A204.1 (cell line): ENCODE measurements around the gene GATAD2A.

ENCODE experiments used
- FAIRE-seq: peaks from 2 replicates; lab custom pipeline; 2012; peaks lifted over from hg19 to GRCh38; lab: Jason Lieb, UNC

Gene GATAD2A

DNA sequence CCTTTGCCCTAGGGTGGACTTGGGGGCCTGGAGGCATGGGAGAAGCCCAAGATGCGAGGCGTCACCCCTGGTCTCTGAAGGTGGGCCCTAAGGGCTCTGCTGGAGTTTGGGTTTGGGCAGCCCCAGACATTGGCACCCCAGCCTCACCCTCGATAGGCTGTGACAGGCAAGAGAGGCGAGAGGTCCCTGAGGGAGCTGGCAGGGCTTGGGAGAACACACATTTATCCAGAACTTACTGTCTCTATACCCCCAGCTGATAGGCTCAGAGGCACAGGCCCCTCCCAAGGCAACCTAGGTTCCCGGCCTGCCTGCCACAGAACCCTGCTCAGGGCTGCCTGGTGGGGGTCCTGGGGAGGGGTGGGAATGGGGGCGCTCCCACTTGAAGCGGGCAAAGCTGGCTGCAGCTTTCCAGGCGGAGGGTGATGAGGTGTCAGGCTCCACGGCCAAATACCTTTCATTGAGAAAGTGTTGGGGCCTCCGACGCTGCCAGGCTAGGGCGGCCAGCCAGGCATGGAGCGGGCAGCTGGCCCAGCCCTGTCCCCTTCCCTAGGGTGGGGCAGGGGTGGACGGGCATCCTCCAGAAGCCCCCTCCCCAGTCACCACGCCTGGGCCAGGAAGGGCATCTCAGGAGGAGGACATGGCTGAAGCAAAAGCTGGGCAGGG is 142.3 kb downstream of the GATAD2A start:
- FAIRE-seq = no peak

GRCh38 chr19:19548915-19549759 is 143.7 kb downstream of the GATAD2A start:
- FAIRE-seq = no peak

- no peak for FAIRE-seq
Measured at GRCh38 chr19:19549804-19550464, 144.5 kb downstream of the GATAD2A start.

DNA sequence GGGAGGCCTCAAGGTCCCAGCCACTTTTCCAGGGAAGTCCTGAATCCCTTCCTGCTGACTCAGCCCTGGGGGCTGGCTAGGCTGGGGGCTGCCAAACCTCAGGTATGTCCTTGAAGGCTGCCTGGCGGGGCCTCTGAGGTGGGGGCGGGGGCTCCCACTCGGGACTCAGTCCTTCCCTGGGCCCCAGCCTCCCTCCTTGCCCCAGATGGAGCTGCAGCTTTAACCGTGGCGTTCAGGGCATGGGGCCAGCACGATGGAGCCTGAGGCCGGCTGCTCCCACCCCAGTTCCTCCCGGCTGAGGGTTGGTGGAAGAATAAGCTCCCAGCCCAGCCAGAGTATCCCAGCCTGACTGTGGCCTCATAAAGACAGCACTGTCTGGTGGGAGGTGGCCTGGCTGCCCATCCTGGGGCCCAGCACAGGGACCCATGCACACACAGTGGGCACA is 145.0 kb downstream of the GATAD2A start:
- FAIRE-seq = no peak

DNA sequence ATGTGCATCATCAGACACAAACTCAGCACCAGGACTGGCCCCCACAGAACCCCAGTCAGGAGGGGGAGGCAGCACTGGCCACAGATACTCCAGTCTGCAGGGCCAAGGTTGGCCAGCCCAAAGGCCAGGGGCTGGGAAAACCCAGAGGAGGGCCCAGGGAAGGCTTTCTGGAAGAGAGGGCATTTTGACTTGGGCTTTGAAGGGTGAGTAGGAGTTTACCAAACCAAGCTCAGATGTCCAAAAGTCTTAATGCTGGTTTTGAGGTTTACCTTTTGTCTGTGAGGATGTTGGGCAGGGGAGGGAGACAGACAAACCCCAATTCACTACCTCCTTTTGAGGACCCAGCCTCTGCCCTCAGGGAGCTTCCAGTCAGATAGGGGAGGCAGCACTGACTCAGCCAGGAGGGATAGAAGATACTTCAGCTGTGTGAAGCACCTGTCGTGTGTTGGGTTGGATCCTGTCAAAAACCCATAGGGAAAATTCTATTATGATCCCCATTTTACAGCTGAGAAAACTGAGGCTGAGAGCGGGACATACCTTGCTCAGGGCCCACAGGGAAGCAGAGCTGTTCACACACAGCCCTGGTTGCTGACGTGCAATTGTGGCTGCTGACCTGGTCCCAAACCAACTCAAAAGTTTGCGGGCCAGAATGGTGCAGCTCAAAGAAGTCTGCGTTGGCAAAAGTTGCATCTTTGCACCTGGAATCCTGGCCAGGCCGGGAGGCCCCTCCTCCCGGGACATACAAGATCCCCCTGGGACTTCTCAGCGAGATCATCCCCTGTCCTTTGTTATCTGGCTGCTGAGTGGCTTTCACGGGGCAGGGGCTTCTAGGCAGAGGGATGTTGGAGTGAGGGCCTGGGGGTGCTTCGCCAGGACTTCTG is 145.7 kb downstream of the GATAD2A start:
- no peak for FAIRE-seq

GRCh38 chr19:19551853-19552192 is 146.3 kb downstream of the GATAD2A start:
- FAIRE-seq = no peak

- no peak for FAIRE-seq
Measured at GRCh38 chr19:19552798-19553197, 147.3 kb downstream of the GATAD2A start.

- no peak for FAIRE-seq
Measured at GRCh38 chr19:19553670-19554069, 148.2 kb downstream of the GATAD2A start.

GRCh38 chr19:19554074-19555023 is 148.9 kb downstream of the GATAD2A start:
- FAIRE-seq = no peak

GRCh38 chr19:19558055-19558454 is 152.6 kb downstream of the GATAD2A start:
- FAIRE-seq = no peak
